NCI-H1930 (cell line): ENCODE results near the gene COL6A5.
"Not testable (repeated sequence)": the region's sequence is repeated elsewhere in the genome, so short reads cannot be mapped to it uniquely, and the experiment has no call there.

Experiments
- DNase-seq, 2 experiments: peaks; one replicate each; lab custom pipeline; 2025; lab: John Stamatoyannopoulos, UW

COL6A5 gene

DNA sequence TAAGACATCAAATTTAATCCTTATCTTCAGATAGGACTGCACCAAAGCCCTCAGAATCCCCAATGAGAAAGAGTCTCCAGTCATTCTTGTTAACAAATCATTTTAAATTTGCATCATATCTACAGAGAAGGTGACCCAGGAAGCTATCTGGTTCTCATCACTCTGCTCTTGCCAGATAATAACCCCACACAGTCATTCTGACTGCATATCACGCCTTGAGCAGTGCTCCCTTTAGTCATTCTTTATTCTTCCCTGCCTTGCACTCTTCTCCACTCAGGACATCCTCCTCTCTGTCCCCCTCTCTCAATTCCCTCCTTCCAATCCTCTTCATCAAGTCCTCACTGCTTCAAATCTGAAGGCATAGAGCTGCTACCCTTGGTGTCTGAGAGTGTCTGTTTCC is 87.8 kb downstream of the COL6A5 start:
- no peak for DNase-seq

GRCh38 chr3:130442284-130442683 is 96.8 kb downstream of the COL6A5 start:
- DNase-seq, result no peak

DNA sequence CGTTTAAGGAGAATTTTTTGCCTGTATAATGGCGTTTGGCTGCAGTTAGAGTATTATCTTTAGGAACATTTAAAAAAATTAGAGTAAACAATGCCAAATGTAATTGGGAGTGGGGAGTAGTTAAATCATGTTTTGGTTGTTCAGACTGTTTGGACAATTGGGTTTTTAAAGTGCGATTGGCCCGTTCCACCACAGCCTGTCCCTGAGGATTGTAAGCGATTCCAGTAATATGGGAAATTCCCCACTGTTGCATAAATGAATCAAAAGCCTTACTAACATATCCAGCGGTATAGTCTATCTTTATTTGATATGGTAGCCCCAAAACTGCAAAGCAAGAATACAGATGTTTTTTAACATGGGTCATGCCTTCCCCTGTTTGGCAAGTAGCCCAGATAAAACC is 101.4 kb downstream of the COL6A5 start:
- not testable (repeated sequence) for DNase-seq

- not testable (repeated sequence) for DNase-seq
Observed at GRCh38 chr3:130448155-130448554, 102.7 kb downstream of the COL6A5 start.

DNA sequence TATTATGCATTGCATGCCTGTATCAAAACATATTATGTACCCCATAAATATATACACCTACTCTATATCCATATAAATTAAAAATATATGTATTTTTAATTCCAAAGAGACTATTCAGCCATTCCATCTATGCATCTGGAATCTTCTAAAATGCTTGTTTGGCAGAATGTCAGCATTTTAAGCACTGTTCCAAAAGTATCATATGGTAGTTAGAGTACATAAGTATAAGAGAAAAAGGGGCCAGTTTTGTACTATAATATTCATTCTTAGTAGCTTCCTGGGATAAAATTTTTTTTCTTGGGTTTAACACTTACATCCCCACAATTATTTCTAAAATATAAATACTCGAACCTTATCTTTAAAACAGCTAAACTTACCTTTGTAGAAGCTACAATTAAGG is 111.1 kb downstream of the COL6A5 start:
- DNase-seq, result no peak

- DNase-seq, result no peak
Observed at GRCh38 chr3:130457671-130458070, 112.2 kb downstream of the COL6A5 start.

- no peak for DNase-seq
Observed at GRCh38 chr3:130459944-130460343, 114.5 kb downstream of the COL6A5 start.

GRCh38 chr3:130462089-130462488 is 116.6 kb downstream of the COL6A5 start:
- no peak for DNase-seq

- no peak for DNase-seq
Observed at GRCh38 chr3:130463221-130463620, 117.7 kb downstream of the COL6A5 start.

DNA sequence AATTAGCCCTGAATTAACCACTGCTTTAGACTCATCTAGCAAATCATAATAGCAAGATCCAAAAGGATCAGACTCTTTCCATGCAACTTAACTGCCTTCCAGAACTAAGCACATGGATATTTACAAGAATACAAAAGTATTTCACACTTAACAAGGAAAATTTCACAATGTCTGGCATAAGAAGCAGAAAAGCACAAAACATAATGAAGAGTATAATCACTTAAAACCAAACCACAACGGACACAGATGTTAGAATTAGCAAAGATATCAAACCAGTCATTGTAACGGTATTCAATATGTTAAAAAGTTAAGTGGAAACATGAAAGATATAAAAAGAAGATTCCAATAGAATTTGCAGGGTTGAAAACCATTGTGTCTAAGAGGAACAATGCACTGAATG is 120.0 kb downstream of the COL6A5 start:
- DNase-seq, result no peak

GRCh38 chr3:130468311-130468710 is 122.8 kb downstream of the COL6A5 start:
- DNase-seq, result no peak

DNA sequence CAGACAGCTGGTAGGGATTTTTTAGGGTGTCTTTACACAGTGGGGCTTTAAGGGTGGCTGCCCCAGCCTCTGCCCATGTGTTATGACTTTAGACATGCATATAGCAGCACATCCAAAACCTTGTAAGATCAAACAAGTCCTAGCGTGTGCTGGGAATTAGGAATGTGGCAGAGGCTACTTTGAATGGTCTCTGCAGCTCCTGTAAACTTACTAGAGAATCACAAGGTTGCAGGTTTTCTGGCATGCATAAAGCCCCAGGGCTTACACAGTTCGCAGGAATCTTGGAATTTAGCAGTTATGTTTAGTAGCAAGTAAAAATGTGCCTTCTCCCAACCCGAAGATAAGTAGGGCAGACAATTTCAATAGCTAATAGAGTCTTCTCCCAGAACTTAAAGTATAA is 124.7 kb downstream of the COL6A5 start:
- DNase-seq, result no peak

GRCh38 chr3:130473416-130473815 is 127.9 kb downstream of the COL6A5 start:
- DNase-seq, result no peak

DNA sequence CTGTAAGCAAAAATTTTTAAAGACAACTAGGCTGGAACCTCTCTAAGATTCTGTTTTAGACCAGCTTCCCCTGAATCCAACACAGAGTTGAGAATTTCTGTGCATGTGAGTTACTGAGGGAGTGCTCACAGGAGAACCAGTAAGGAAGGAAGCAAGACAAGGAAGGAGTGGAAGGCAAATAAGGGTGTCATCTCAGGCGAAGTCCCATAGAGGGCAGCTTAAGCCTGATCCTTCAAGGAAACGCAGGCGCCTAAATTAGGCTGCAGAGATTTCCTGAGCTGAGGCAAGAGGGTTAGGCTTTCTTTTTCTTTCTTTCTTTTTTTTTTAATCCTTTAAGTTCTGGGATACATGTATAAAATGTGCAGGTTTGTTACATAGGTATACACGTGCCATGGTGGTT is 135.3 kb downstream of the COL6A5 start:
- no peak for DNase-seq

DNA sequence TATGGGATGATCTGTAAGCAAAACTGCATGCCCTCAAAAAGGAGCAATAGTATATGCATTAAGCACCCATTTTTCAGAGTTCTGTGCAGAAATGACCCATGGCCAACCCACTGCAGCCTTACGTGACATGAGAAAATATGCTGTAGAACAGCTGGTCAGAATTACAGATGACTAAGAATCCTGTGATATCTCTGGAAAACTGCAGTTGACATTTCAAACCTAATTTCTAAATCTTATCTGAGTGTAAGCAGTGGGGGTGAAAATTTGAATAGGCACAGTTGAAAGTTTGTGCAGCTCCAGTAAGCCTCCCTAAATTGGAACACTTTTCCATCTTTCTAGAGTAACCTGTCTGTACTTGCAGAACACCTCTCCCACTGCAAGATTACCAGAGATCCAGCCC is 142.8 kb downstream of the COL6A5 start:
- DNase-seq, result no peak

DNA sequence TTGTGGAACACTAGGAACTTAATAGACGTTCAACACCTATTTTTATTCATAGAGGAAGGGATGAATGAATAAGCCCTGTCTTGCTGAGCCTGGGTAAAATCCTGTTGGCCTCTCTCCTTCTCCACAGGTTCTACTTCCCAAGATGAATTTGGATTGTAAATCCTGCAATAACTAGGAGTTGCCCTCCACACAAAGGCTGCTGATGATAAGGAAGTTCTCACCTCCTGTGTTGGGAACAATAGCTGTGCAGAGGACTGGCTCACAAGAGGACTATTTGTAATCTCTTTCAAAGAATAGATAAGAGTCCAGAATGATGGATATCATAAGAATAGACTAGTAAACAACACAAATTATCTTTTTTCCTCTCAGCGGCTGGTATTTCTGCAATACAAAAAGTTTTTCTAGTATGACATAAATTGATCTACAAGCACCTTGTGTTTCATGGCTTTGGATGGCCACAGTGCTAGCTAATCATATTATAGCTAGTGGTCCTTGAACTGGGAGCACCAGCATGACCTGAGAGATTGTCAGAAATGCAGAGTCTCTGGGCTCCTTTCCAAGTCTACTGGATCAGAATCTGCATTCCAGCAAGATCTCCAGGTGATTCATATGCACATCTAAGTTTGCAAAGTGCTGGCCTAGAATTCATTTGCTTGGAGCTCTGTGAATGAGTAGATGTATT is 143.4 kb downstream of the COL6A5 start:
- DNase-seq, result no peak

- no peak for DNase-seq
Observed at GRCh38 chr3:130490241-130490640, 144.8 kb downstream of the COL6A5 start.

- no peak for DNase-seq
Observed at GRCh38 chr3:130491431-130491830, 146.0 kb downstream of the COL6A5 start.

DNA sequence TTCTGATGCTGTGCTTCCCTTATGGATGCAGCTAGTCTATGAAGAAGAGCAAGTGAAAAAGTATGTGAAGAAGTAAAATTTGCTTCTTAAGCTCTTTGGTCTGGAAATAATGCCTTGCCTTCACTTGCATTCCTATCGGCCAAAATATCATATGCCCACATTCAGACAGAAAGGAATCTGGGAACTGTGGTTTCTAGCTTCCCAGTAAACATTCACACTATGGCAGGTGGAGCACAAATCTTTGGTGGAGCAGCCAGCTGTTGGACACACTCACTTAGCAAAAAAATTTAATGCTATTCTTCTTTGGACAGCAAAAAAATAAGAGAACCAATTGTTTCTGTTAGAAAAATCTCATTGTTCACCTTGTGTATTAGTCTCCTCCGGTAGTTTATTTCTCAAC is 159.2 kb downstream of the COL6A5 start:
- DNase-seq, result no peak

DNA sequence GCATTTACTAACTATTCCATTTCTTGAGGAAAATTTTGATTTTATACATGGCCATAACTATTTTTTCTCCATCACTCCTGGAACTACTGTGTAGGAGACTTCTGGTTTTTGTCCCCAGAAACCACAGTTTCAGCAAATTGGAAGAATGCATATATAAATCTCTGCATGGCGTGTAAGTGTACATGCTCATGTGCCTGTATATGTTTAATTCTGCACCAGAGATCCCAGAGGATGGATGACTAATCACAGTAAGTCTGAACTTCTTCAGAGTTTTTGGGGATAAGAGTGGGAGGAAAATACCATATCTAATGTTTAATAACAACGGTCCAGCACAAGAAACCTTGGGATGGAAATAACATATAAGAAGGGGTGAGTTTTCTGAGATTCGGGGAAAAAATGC is 160.6 kb downstream of the COL6A5 start:
- no peak for DNase-seq

- no peak for DNase-seq
Observed at GRCh38 chr3:130507746-130508145, 162.3 kb downstream of the COL6A5 start.

DNA sequence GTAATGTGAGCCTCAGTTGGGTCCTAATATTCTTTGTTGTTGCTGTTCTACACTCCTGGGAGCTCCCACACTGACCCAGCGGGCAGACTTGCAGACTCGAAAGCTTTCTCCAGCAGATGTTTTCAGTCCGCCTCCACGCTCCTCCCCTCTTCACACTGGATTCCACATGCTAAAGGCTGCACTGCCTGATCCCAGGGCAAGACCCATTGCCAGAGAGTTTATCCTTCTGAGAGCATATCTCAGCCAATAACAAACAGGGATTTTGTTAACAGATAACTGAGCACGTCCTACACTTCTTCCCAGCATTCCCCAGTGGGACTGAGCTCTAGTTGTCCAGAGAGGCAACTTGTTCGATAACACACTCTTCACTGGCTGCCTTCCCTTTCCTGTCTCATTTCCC is 163.5 kb downstream of the COL6A5 start:
- DNase-seq, result no peak

DNA sequence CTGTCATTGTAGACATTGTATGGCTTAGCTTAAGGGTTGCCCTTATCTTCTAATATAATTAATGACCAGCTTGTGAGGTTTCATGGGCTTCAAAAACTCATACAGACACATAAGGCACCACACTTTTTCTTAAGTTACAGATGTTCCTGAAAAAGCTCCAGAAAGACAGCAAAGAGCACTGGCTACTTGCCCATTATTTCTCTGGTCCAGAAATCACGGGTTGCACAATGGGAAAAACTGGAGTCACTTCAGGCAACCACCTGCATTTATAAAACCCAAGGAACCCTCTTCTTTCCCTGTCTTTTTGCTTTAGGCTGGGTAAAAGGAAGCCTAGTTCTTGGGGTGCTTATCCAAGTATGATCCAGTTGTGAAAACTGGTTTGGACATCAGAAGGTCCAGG is 169.2 kb downstream of the COL6A5 start:
- no peak for DNase-seq

DNA sequence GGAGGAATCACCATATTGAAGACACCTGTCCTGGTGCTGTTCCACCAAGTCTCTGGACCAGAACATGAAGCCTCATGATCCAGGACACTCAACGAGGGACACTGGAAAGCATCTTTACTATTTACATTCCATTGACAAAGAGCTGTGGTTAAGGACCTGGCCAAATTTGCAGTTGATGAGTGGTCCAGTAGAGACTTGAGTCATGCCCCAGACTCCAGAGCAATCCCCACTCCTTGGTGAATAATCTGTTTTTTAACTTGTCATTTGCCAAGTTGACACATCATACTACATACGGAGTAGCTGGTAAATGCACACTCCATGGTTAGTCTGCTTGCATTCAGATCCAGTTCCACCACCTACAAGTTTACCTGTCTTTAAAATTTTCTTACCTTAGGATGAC is 170.3 kb downstream of the COL6A5 start:
- DNase-seq, result no peak
